Esophagus squamous epithelium (tissue), 4 donors: Measurements from ENCODE around the gene RPLP2.

Experiments
- CTCF ChIP-seq, 6 experiments: fragments of 450-650 bp in 4 of 6; fragments of 200-600 bp in 2 of 6; sonication (generic) in 2 of 6; IDR thresholded peaks; one replicate each; pipeline ENCODE4 v1.5.1; 2016 to 2019; ENCODE audit warnings: antibody characterized with exemption in 6 of 6, mild to moderate bottlenecking in 4 of 6, moderate library complexity in 4 of 6
- POLR2A ChIP-seq, 4 donors: fragments of 450-650 bp; IDR thresholded peaks; one replicate each; pipeline ENCODE4 v1.6.1; 2017; ENCODE audit warnings: antibody characterized with exemption in 4 of 4, mild to moderate bottlenecking in 4 of 4, moderate library complexity in 3 of 4

GRCh38 chr11:763073-763463, 46.7 kb upstream of the RPLP2 start:
- no peak for TF ChIP-seq CTCF (IDR thresholded peaks at IDR 0.05)
- no peak for TF ChIP-seq POLR2A (IDR thresholded peaks at IDR 0.05)
